Colonic mucosa (tissue), 4 donors: Measurements from ENCODE around the gene CD109. TPM values are rescaled to one million over a fixed set of nuclear protein-coding genes. Genes with fewer than 3 reads are reported as not detected.

ENCODE experiments used
- DNase-seq: peaks from one replicate; pipeline ENCODE4 v3.0.0-alpha.2; 2020
- H3K27ac ChIP-seq: fragments of 200-600 bp; one replicate; pipeline ENCODE4 v1.8.0; 2021
- H3K27me3 ChIP-seq: fragments of 200-600 bp; one replicate; pipeline ENCODE4 v1.8.0; 2021
- H3K36me3 ChIP-seq: fragments of 200-600 bp; one replicate; pipeline ENCODE4 v1.8.0; 2021
- H3K4me1 ChIP-seq: fragments of 200-600 bp; one replicate; pipeline ENCODE4 v1.8.0; 2021; ENCODE audit warnings: mild to moderate bottlenecking
- H3K4me3 ChIP-seq: fragments of 200-600 bp; one replicate; pipeline ENCODE4 v1.8.0; 2021
- H3K9ac ChIP-seq, 2 donors: one replicate each; pipeline ENCODE4 v1.7.0; 2013; ENCODE audit warnings: control low read depth in 2 of 2, low read depth in 2 of 2, low read length in 2 of 2
- H3K9me3 ChIP-seq: fragments of 200-600 bp; one replicate; pipeline ENCODE4 v1.8.0; 2021
- intact Hi-C: fragments of 100-400 bp; cut with DNase I; formaldehyde crosslinking; loops from one replicate; pipeline ENCODE4 v1.14.1; 2022
- total RNA-seq, 2 donors: library from RNA; stranded (reverse); fragmentation: NEBNext Ultra II Directional in 1 of 2; extraction: Animal tissue kit (Norgen Biotek cat#: 25700) in 1 of 2; gene quantifications; one replicate each; pipeline ENCODE4 v1.2.1, GENCODE V29; 2021
- TF ChIP-seq, protein P1 (sequence below): fragments of 200-600 bp; IDR thresholded peaks from one replicate; pipeline ENCODE4 v1.8.0; 2022; ENCODE audit warnings: antibody characterized with exemption, mild to moderate bottlenecking
- donor health status: healthy.
- donor health status: DM: no; HTN: no; CAD: no.
- donor health status: DM: no; HTN: no; CAD: no.

CD109 gene
- total RNA-seq, 2 donors from 2014 or later, result 1.1 to 4.5 TPM

DNA sequence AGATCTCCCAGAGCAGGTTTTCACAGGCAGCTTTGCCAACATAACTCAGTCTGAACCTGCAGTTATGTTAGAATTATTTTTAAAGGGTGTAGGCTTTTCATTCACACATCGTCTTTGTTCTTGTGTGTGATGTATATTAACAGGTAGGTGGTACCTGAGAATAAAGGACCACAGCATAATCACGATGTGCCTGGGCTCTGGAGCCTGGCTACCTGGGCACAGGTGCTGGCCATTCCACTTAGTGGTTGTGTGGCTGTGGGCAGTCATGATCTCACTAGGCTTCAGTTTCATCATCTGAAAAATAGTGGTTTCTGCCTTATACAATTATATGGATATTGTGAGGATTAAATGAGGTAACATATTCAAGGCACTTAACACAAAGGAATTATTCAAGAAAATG, 6.4 kb downstream of the CD109 start:
- Histone ChIP-seq H3K4me3 (no peak overlapping the region), H3K27me3 (no peaks in the 10 kb centered on the region), H3K9me3 (no peaks in the 10 kb centered on the region), H3K4me1 (no peaks in the 10 kb centered on the region), H3K27ac (no peak overlapping the region), H3K9ac (no peak overlapping the region), H3K36me3 (no peaks in the 10 kb centered on the region)
- DNase-seq, result no peak
- TF ChIP-seq, protein P1, sequence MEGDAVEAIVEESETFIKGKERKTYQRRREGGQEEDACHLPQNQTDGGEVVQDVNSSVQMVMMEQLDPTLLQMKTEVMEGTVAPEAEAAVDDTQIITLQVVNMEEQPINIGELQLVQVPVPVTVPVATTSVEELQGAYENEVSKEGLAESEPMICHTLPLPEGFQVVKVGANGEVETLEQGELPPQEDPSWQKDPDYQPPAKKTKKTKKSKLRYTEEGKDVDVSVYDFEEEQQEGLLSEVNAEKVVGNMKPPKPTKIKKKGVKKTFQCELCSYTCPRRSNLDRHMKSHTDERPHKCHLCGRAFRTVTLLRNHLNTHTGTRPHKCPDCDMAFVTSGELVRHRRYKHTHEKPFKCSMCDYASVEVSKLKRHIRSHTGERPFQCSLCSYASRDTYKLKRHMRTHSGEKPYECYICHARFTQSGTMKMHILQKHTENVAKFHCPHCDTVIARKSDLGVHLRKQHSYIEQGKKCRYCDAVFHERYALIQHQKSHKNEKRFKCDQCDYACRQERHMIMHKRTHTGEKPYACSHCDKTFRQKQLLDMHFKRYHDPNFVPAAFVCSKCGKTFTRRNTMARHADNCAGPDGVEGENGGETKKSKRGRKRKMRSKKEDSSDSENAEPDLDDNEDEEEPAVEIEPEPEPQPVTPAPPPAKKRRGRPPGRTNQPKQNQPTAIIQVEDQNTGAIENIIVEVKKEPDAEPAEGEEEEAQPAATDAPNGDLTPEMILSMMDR, result no peak
- intact Hi-C loops, result no loop called here

DNA sequence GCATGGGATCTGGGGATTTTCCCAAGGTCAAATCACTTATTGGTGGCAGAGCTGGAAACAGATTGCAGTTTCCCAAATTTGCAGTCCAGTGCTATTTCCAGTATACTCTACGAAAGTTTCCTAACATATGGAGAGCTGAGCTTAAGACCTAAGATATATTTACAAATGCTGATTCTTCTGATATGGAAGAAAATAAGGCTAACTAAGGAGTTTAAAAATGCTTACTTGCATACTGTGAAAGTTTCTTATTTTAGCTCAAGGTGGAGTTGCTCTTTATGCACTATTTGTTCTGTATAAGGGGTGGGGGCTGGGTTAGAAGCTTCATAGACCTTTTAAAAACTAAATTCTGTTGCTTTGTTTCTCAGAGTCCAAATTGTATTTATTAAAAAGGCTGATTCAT, 7.5 kb downstream of the CD109 start:
- TF ChIP-seq, protein P1, result no peak
- Histone ChIP-seq H3K36me3 (no peaks in the 10 kb centered on the region), H3K27me3 (no peaks in the 10 kb centered on the region), H3K9me3 (no peaks in the 10 kb centered on the region), H3K27ac (no peak overlapping the region), H3K4me1 (no peaks in the 10 kb centered on the region), H3K4me3 (no peak overlapping the region), H3K9ac (no peak overlapping the region)
- DNase-seq, result no peak
- intact Hi-C loops, result no loop called here

DNA sequence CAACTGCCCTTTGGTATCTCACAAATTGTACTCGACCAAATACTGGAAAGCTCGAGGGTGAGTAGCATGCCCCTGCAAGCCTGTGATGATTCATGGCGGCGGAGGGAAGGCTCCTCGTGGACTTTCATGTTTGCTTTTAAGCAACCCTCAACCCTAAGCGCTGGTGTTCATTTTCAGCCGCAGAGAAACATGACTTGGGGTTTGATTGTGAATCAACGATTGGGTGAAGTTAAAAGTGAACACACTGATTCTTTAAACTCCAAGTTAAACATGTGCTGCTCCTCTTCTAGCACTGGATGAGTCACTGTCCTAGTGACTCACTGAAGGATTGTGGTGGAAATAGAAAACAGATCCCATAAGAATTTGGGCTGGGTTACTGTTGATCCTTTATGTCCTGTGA, 8.3 kb downstream of the CD109 start:
- Histone ChIP-seq H3K27me3 (no peaks in the 10 kb centered on the region), H3K9ac (no peak overlapping the region), H3K4me3 (no peak overlapping the region), H3K4me1 (no peaks in the 10 kb centered on the region), H3K36me3 (no peaks in the 10 kb centered on the region), H3K9me3 (no peaks in the 10 kb centered on the region), H3K27ac (no peak overlapping the region)
- intact Hi-C loops, result no loop called here
- TF ChIP-seq, protein P1, result no peak
- no peak for DNase-seq

DNA sequence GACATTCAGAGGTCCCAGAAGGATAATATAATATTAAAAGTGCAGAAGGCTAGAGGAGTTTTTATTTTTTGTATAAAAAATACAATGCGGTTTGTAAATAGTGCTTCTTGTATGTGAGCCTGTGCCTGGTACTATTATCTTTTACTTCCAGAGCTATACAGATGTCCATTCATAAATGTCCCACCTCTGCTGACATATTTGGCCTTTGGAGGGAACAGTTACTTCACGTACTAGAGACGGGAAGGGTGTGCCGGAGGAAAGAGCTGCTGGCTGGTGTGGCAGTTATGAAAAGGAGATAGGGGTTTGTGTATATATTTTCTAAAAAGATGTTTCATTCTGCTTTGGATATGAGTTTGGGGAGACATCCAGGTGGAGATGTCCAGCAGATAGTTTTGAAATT, 8.8 kb downstream of the CD109 start:
- DNase-seq, result no peak
- H3K36me3 ChIP-seq, result no peaks in the 10 kb centered on the region
- no peak overlapping the region for H3K9ac ChIP-seq
- H3K9me3 ChIP-seq, result no peaks in the 10 kb centered on the region
- H3K27me3 ChIP-seq, result no peaks in the 10 kb centered on the region
- TF ChIP-seq, protein P1, result no peak
- no peak overlapping the region for H3K27ac ChIP-seq
- no peak overlapping the region for H3K4me3 ChIP-seq
- no peaks in the 10 kb centered on the region for H3K4me1 ChIP-seq
- intact Hi-C loops, result no loop called here

DNA sequence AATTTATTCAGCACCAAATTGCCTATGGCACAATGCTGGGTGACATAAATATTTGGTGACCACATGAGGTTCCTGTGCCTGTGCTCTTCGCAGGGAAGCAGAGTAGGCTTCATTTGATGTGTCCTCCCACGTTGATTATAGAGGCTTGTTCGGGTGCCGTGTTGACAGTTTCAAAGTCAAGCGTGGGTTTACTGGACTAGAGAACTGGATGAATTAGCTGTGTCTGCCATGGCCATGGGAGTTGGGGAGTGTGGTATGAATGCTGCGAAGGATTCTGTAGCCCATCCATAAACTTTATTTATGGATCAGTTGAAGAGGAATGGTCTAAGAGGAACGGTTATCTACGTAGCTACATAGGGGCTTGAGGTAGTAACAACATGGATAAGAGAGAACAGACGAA, 11.0 kb downstream of the CD109 start:
- intact Hi-C loops, result no loop called here

More for the DNA sequence above, 11.0 kb downstream of the CD109 start:
- Histone ChIP-seq H3K27ac (no peak overlapping the region), H3K9me3 (no peaks in the 10 kb centered on the region), H3K36me3 (no peaks in the 10 kb centered on the region), H3K4me3 (no peak overlapping the region), H3K9ac (no peak overlapping the region), H3K27me3 (no peaks in the 10 kb centered on the region), H3K4me1 (no peaks in the 10 kb centered on the region)
- no peak for DNase-seq
- TF ChIP-seq, protein P1, result no peak
